Body of pancreas (tissue), 4 donors: ENCODE measurements around the gene GDF11. TPM values are rescaled to one million over a fixed set of nuclear protein-coding genes. Genes with fewer than 3 reads are reported as not detected.
A peak's percentile ranks its signal among the peaks of the same experiment; 100 is the strongest.

Experiments
- ATAC-seq: fragments of 150-250 bp; one replicate; pipeline ENCODE4 v1.9.1; 2016
- DNase-seq, 4 donors: peaks; one replicate each; pipeline ENCODE4 v3.0.0-alpha.2; 2019
- H3K27ac ChIP-seq, 4 donors: fragments of 200-600 bp; sonication (generic); 1 replicate in 3 of 4; 2 replicates in 1 of 4; pipeline versions ENCODE4 v1.5.1 to v1.6.1; 2016 to 2019; ENCODE audit warnings: mild to moderate bottlenecking in 1 of 4, mixed read lengths in 1 of 4, moderate library complexity in 1 of 4
- H3K27me3 ChIP-seq, 2 donors: fragments of 200-600 bp; sonication (generic); one replicate each; pipeline ENCODE4 v1.6.0; 2016; ENCODE audit warnings: mild to moderate bottlenecking in 1 of 2
- H3K36me3 ChIP-seq, 2 donors: fragments of 200-600 bp; sonication (generic); replicated peaks in 1 of 2; 2 replicates each; pipeline ENCODE4 v1.5.1; 2016; ENCODE audit warnings: low read depth in 2 of 2; ENCODE audit not compliant: insufficient read depth in 1 of 2
- H3K4me1 ChIP-seq: fragments of 200-600 bp; sonication (generic); one replicate; pipeline ENCODE4 v1.6.0; 2016
- H3K4me3 ChIP-seq, 2 donors: fragments of 200-600 bp; sonication (generic); 1 replicate in 1 of 2; 2 replicates in 1 of 2; pipeline ENCODE4 v1.5.1; 2016 to 2019
- H3K9me3 ChIP-seq, 3 donors: fragments of 200-600 bp; sonication (generic); 1 replicate in 2 of 3; 2 replicates in 1 of 3; pipeline ENCODE4 v1.5.1; 2016
- CTCF ChIP-seq, 7 experiments: fragments of 450-650 bp in 4 of 7; fragments of 200-600 bp in 3 of 7; sonication (generic) in 3 of 7; IDR thresholded peaks; one replicate each; pipeline ENCODE4 v1.5.1; 2016 to 2019; ENCODE audit warnings: antibody characterized with exemption in 7 of 7
- POLR2A ChIP-seq, 3 donors: fragments of 450-650 bp; IDR thresholded peaks; one replicate each; pipeline ENCODE4 v1.6.1; 2016; ENCODE audit warnings: antibody characterized with exemption in 3 of 3, mild to moderate bottlenecking in 2 of 3
- WGBS, 2 donors: methylation state at CpG; one replicate each; pipeline ENCODE4 v1.1.5; 2017; 5-methylcytosine and 5-hydroxymethylcytosine counted together
- intact Hi-C: fragments of 100-400 bp; cut with DNase I; formaldehyde crosslinking; loops from one replicate; pipeline ENCODE4 v1.15.1; 2023
- total RNA-seq, 2 donors: library from RNA; depleted of rRNA; stranded (reverse); fragments of >200 nt; gene quantifications; one replicate each; pipeline ENCODE4 v1.1.0, GENCODE V29; 2016

GDF11 gene
- total RNA-seq, 2 donors from 2014 or later, result 0.33 to 0.78 TPM

DNA sequence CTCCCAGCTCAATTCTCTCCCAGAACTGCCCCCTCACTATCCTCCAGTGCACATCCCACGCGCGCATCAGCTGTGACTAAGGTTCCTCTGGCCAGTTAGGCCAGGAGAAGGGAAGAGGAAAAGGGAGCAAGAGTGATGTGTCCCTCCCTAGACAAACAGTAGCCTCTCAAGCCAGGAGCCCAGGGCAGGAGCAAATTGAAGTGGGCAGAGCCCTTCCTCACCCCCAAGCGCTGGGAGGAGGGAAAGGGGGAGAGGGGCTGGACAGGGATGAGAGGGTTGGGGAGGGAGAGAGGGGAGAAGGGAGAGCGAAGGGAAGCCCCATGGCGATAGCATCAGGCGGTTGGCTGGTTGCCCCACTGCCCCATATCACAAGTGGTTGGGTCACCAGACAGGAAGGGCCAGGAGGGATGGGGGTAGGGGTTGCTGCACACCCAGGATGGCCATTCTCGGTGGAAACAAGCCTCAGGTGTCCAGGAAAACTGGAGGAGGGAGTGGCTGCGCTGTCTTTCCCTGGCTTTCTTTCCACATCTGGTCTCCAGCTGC lies 15.2 kb upstream of the GDF11 start:
- H3K36me3 ChIP-seq, result peaks cover 0 to 7% of the 10 kb centered on the region in 2 donors
- H3K9me3 ChIP-seq, result no peaks in the 10 kb centered on the region
- WGBS, 2 donors, result 1 to 3% methylated on average over 9 of the region's 9 CpGs
- peak overlapping the region; percentile 31 to 77 for H3K4me3 ChIP-seq
- TF ChIP-seq POLR2A (IDR thresholded peaks at IDR 0.05), result peak in 1 of 3 donors; percentile 40
- TF ChIP-seq CTCF (IDR thresholded peaks at IDR 0.05), result no peak
- H3K27me3 ChIP-seq, result no peaks in the 10 kb centered on the region
- peak; percentile 70 to 84 (median 82) for DNase-seq
- peaks cover 57% of the 10 kb centered on the region for H3K4me1 ChIP-seq
- intact Hi-C loops, result no loop called here
- peak overlapping the region; percentile 90 to 96 (median 95) for H3K27ac ChIP-seq
- peak; percentile 10 for ATAC-seq

- H3K9me3 ChIP-seq, result no peaks in the 10 kb centered on the region
- peaks cover 0 to 7% of the 10 kb centered on the region in 2 donors for H3K36me3 ChIP-seq
- H3K27me3 ChIP-seq, result no peaks in the 10 kb centered on the region
- WGBS, 2 donors, result 0% methylated on average over 11 to 59 of the region's 61 CpGs
- peak; percentile 84 to 89 (median 86) for DNase-seq
- intact Hi-C loops, result no loop called here
- peak overlapping the region; percentile 90 to 96 (median 95) for H3K27ac ChIP-seq
- no peak for TF ChIP-seq CTCF (IDR thresholded peaks at IDR 0.05)
- no peak for TF ChIP-seq POLR2A (IDR thresholded peaks at IDR 0.05)
- H3K4me1 ChIP-seq, result peaks cover 54% of the 10 kb centered on the region
- ATAC-seq, result peak; percentile 69
- peak overlapping the region; percentile 31 to 77 for H3K4me3 ChIP-seq
Observed at GRCh38 chr12:55728186-55728938, 14.6 kb upstream of the GDF11 start.

DNA sequence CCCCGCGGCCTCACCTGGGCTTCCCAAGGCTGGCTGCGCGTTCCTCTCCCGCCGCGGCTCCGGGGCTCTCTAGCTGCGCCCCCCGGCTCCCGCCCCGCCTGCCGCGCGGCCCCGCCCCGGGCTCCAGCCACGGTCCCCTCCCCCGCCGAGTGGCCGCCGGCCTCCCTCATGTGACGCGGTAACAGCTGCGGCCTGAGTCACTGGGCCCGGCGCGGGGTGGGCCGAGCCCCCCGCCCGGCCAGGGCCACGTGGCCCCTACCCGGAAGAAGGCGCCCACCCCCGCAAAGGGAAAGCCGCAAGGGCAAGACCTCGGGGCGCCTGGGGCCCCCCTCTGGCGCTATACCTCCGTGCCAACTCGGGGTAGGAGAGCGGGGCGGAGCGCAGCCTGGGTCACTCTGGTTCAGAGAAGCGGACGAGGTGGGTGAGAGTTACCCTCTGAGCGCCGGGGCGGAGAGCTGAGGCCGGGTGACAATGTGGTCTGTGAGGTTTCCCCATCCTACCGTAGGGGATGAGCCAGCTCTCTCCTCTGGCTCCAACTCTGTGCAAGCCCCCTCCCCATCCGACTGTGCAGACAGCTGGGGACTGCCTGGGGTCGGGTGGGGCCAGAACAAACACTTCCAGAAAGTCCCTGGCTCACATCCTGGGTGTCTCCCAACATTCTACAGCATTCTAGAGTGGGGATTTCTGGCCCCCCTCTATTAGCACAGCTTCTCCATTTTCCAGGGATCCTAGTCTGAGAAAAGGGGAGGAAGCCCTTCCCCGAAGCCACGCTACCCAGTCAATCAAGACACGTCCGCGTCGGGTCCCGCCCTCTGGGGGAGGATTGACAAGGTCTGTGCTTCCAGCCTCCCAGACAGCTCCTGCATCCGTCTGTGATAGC lies 13.7 kb upstream of the GDF11 start, which contains the start of gene CD63:
Gene CD63 (minus strand): TSS at position 71 of the 880 bp plus-strand sequence. CDS start 668 bp downstream, outside the sequence.
- Histone ChIP-seq H3K4me1 (peaks cover 46% of the 10 kb centered on the region), H3K27me3 (no peaks in the 10 kb centered on the region), H3K36me3 (peaks cover 0 to 7% of the 10 kb centered on the region in 2 donors), H3K27ac (peak within 1 kb of the TSS; percentile 90 to 96 (median 95)), H3K4me3 (peak within 1 kb of the TSS; percentile 31 to 77), H3K9me3 (no peaks in the 10 kb centered on the region)
- WGBS, 2 donors, result 0% methylated on average over 1 to 31 of the region's 61 CpGs
- ATAC-seq, result peak; percentile 84
- peak; percentile 87 to 93 (median 91) for DNase-seq
- intact Hi-C loops, result no loop called here
- TF ChIP-seq POLR2A (IDR thresholded peaks at IDR 0.05), result peak; percentile 68 to 85 (median 79)
- TF ChIP-seq CTCF (IDR thresholded peaks at IDR 0.05), result no peak

GRCh38 chr12:55729819-55730818 lies 12.8 kb upstream of the GDF11 start:
- ATAC-seq (no peak), DNase-seq (peak in 2 of 4 donors; percentile 37 to 55)
- intact Hi-C loops, result no loop called here
- peak overlapping the region in 1 of 2 donors; percentile 77 for H3K4me3 ChIP-seq
- H3K9me3 ChIP-seq, result no peaks in the 10 kb centered on the region
- no peaks in the 10 kb centered on the region for H3K27me3 ChIP-seq
- peaks cover 37% of the 10 kb centered on the region for H3K4me1 ChIP-seq
- TF ChIP-seq CTCF (IDR thresholded peaks at IDR 0.05), result peak in 1 of 7 experiments; percentile 7
- no peak for TF ChIP-seq POLR2A (IDR thresholded peaks at IDR 0.05)
- 8 to 14% methylated on average over 19 of the region's 19 CpGs for WGBS, 2 donors
- peak overlapping the region; percentile 90 to 96 (median 95) for H3K27ac ChIP-seq
- H3K36me3 ChIP-seq, result peaks cover 0 to 7% of the 10 kb centered on the region in 2 donors
